Lower leg skin (tissue), 3 donors: ENCODE measurements around the gene TMEM154.

Experiments used
- POLR2A ChIP-seq, 2 donors: fragments of 450-650 bp; IDR thresholded peaks; one replicate each; pipeline ENCODE4 v1.6.1; 2016 to 2017; ENCODE audit warnings: antibody characterized with exemption in 2 of 2, mild to moderate bottlenecking in 1 of 2, moderate library complexity in 1 of 2
- TF ChIP-seq, protein P1 (sequence below), 3 donors: fragments of 450-650 bp; IDR thresholded peaks; one replicate each; pipeline ENCODE4 v1.5.1; 2016; ENCODE audit warnings: antibody characterized with exemption in 3 of 3, mild to moderate bottlenecking in 3 of 3, moderate library complexity in 2 of 3

DNA sequence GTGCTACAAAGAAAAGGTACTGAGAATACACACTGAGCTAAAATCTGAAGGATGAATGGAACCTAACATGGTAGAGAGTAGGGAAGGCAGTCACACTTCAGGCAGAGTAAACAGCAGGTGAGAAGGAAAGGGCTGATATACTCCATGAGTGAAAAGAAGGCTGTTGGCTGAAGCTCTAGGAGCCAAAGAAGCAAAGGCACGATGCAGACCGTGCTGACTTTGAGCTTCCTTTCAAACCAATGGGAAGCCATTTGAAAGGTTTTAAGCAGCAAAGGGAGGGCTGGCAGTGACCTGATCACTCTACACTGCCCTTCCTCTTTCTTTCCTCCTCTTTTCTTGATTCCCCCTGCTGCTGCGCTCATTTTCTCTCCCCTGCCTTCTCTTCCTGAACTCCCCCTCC is 66.4 kb downstream of the TMEM154 start:
- TF ChIP-seq, protein P1, sequence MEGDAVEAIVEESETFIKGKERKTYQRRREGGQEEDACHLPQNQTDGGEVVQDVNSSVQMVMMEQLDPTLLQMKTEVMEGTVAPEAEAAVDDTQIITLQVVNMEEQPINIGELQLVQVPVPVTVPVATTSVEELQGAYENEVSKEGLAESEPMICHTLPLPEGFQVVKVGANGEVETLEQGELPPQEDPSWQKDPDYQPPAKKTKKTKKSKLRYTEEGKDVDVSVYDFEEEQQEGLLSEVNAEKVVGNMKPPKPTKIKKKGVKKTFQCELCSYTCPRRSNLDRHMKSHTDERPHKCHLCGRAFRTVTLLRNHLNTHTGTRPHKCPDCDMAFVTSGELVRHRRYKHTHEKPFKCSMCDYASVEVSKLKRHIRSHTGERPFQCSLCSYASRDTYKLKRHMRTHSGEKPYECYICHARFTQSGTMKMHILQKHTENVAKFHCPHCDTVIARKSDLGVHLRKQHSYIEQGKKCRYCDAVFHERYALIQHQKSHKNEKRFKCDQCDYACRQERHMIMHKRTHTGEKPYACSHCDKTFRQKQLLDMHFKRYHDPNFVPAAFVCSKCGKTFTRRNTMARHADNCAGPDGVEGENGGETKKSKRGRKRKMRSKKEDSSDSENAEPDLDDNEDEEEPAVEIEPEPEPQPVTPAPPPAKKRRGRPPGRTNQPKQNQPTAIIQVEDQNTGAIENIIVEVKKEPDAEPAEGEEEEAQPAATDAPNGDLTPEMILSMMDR (IDR thresholded peaks at IDR 0.05) = no peak
- TF ChIP-seq POLR2A (IDR thresholded peaks at IDR 0.05) = no peak
